Activated naive CD8-positive, alpha-beta T cell (primary cell): ENCODE data around the gene SGCE.

Source experiments
- H3K27ac Mint-ChIP-seq: one replicate; pipeline ENCODE4 v1.8.0; 2021; ENCODE audit warnings: mixed read lengths
- H3K27me3 Mint-ChIP-seq: one replicate; pipeline ENCODE4 v1.8.0; 2021; ENCODE audit warnings: mixed read lengths
- H3K36me3 Mint-ChIP-seq: one replicate; pipeline ENCODE4 v1.8.0; 2021; ENCODE audit warnings: mixed read lengths
- H3K4me1 Mint-ChIP-seq: one replicate; pipeline ENCODE4 v1.8.0; 2021; ENCODE audit warnings: low read depth, mixed read lengths
- H3K4me3 Mint-ChIP-seq: one replicate; pipeline ENCODE4 v1.8.0; 2021; ENCODE audit warnings: mild to moderate bottlenecking, mixed read lengths
- H3K9me3 Mint-ChIP-seq: one replicate; pipeline ENCODE4 v1.8.0; 2021; ENCODE audit warnings: low read depth, mixed read lengths

The SGCE gene

GRCh38 chr7:94669773-94670495, 14.0 kb upstream of the SGCE start:
- Mint-ChIP-seq H3K9me3 (no peaks in the 10 kb centered on the region), H3K27ac (no peak overlapping the region), H3K27me3 (peaks cover 12% of the 10 kb centered on the region), H3K4me1 (no peaks in the 10 kb centered on the region), H3K36me3 (no peaks in the 10 kb centered on the region), H3K4me3 (no peak overlapping the region)

GRCh38 chr7:94666879-94667587, 11.1 kb upstream of the SGCE start:
- Mint-ChIP-seq H3K4me3 (no peak overlapping the region), H3K9me3 (no peaks in the 10 kb centered on the region), H3K36me3 (no peaks in the 10 kb centered on the region), H3K27me3 (peaks cover 12% of the 10 kb centered on the region), H3K27ac (no peak overlapping the region), H3K4me1 (no peaks in the 10 kb centered on the region)

GRCh38 chr7:94665426-94665825, 9.5 kb upstream of the SGCE start:
- Mint-ChIP-seq H3K4me1 (no peaks in the 10 kb centered on the region), H3K36me3 (no peaks in the 10 kb centered on the region), H3K9me3 (no peaks in the 10 kb centered on the region), H3K27ac (no peak overlapping the region), H3K4me3 (no peak overlapping the region), H3K27me3 (peaks cover 9% of the 10 kb centered on the region)

DNA sequence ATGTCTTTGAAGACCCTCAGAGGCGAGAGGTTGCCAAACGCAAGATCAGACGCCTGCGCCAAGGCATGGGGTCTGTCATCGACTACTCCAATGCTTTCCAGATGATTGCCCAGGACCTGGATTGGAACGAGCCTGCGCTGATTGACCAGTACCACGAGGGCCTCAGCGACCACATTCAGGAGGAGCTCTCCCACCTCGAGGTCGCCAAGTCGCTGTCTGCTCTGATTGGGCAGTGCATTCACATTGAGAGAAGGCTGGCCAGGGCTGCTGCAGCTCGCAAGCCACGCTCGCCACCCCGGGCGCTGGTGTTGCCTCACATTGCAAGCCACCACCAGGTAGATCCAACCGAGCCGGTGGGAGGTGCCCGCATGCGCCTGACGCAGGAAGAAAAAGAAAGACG, 8.1 kb upstream of the SGCE start:
- peaks cover 9% of the 10 kb centered on the region for H3K27me3 Mint-ChIP-seq
- no peak overlapping the region for H3K4me3 Mint-ChIP-seq
- H3K9me3 Mint-ChIP-seq, result no peaks in the 10 kb centered on the region
- no peaks in the 10 kb centered on the region for H3K4me1 Mint-ChIP-seq
- H3K27ac Mint-ChIP-seq, result no peak overlapping the region
- H3K36me3 Mint-ChIP-seq, result no peaks in the 10 kb centered on the region

GRCh38 chr7:94662548-94662947, 6.6 kb upstream of the SGCE start:
- H3K4me3 Mint-ChIP-seq, result no peak overlapping the region
- no peaks in the 10 kb centered on the region for H3K36me3 Mint-ChIP-seq
- no peaks in the 10 kb centered on the region for H3K9me3 Mint-ChIP-seq
- peaks cover 4% of the 10 kb centered on the region for H3K27me3 Mint-ChIP-seq
- no peak overlapping the region for H3K27ac Mint-ChIP-seq
- H3K4me1 Mint-ChIP-seq, result no peaks in the 10 kb centered on the region

DNA sequence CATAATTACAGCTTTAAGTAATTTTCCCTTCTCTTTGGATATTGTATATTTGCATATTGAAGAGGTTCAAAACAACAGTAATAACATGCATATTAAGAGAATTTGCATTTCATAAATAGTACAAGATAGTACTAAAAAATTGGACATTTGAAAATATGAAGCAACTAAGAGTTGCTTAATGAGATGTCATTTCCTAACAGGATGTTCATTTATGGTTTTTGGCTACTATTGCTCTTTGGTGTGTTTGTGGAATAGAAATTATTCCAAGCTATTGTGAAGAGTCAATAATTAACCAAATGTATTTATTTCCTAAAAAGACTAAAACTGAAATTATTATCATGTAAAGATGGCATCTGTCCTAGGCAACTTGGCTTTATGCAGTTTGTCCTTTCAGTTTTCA, 4.1 kb upstream of the SGCE start:
- Mint-ChIP-seq H3K27ac (no peak overlapping the region), H3K36me3 (no peaks in the 10 kb centered on the region), H3K4me3 (no peak overlapping the region), H3K27me3 (peaks cover 4% of the 10 kb centered on the region), H3K4me1 (peaks cover 13% of the 10 kb centered on the region), H3K9me3 (no peaks in the 10 kb centered on the region)

- Mint-ChIP-seq H3K36me3 (no peaks in the 10 kb centered on the region), H3K27ac (no peak overlapping the region), H3K27me3 (peaks cover 10% of the 10 kb centered on the region), H3K4me1 (peaks cover 19% of the 10 kb centered on the region), H3K4me3 (no peak overlapping the region), H3K9me3 (no peaks in the 10 kb centered on the region)
Observed at GRCh38 chr7:94658826-94659225, 2.9 kb upstream of the SGCE start.

DNA sequence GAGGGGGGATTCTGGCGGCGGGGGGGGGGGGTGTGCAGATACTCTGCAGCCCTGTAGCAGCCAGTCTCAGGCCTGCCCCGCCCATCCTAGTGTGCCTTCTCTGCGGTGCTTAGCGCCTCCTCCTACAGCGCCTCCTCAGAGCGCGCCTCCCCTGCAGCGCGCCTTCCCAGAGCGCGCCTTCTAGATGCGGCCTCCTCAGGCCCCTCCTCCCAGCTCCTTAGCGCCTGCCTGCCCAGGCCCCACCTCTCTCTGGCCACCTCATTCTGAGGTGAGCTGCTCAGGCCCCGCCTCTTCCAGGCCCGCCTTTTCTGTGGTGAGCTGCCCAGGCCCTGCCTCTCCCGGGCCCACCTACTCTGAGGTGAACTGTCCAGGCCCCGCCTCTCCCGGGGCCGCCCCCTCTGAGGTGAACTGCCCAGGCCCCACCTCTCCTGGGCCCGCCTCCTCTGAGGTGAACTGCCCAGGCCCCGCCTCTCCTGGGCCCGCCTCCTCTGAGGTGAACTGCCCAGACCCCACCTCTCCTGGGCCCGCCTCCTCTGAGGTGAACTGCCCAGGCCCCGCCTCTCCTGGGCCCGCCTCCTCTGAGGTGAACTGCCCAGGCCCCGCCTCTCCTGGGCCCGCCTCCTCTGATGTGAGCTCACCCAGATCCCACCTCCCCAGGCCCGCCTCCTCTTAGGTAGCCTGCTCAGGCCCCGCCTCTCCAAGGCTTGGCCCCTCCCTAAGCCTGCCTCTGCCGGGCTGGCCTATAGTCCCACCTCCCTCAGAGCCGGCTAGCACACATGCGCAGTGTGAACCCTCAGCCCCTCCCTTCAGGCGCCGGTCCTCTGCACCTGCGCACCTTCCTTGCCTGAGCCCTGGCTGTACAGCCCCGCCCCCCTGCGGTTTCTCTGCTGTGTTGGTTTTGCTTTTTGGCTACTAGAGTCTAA, 2.1 kb upstream of the SGCE start:
- Mint-ChIP-seq H3K9me3 (no peaks in the 10 kb centered on the region), H3K27ac (no peak overlapping the region), H3K4me1 (peaks cover 19% of the 10 kb centered on the region), H3K36me3 (no peaks in the 10 kb centered on the region), H3K4me3 (peak overlapping the region; percentile 81), H3K27me3 (peaks cover 10% of the 10 kb centered on the region)

- Mint-ChIP-seq H3K36me3 (no peaks in the 10 kb centered on the region), H3K4me1 (peaks cover 19% of the 10 kb centered on the region), H3K4me3 (peak overlapping the region; percentile 81), H3K27me3 (peaks cover 10% of the 10 kb centered on the region), H3K27ac (no peak overlapping the region), H3K9me3 (no peaks in the 10 kb centered on the region)
Observed at GRCh38 chr7:94656925-94657731, 1.2 kb upstream of the SGCE start.

GRCh38 chr7:94656658-94656924, 658 bp upstream of the SGCE start:
- Mint-ChIP-seq H3K4me3 (peak overlapping the region; percentile 81), H3K27me3 (peaks cover 14% of the 10 kb centered on the region)

GRCh38 chr7:94655126-94655847, 646 bp downstream of the SGCE start:
- no peaks in the 10 kb centered on the region for H3K9me3 Mint-ChIP-seq
- H3K36me3 Mint-ChIP-seq, result no peaks in the 10 kb centered on the region
- H3K4me1 Mint-ChIP-seq, result peaks cover 19% of the 10 kb centered on the region
- H3K27ac Mint-ChIP-seq, result no peak overlapping the region
- H3K27me3 Mint-ChIP-seq, result peaks cover 22% of the 10 kb centered on the region
- H3K4me3 Mint-ChIP-seq, result peak overlapping the region; percentile 68

More at GRCh38 chr7:94656658-94656924, 658 bp upstream of the SGCE start:
- no peak overlapping the region for H3K27ac Mint-ChIP-seq
- H3K9me3 Mint-ChIP-seq, result no peaks in the 10 kb centered on the region
- peaks cover 19% of the 10 kb centered on the region for H3K4me1 Mint-ChIP-seq
- no peaks in the 10 kb centered on the region for H3K36me3 Mint-ChIP-seq

DNA sequence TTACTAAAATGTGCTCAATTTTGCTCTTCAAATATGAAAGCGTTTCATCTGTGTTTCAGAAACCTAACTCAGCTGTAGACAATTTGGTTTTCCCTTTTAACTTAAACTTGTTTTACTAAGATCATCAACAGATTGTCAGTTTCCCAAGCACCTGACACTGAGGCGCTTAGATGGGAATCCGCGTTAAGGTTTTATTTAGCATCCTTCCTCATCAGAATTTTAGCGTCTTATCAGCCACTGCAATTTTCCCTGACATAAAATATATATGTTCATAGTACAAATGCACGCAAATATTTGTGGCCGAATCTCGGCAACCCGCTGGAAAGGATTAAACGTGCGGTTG, 1.2 kb downstream of the SGCE start:
- Mint-ChIP-seq H3K4me3 (peak overlapping the region; percentile 68), H3K9me3 (no peaks in the 10 kb centered on the region), H3K27me3 (peaks cover 25% of the 10 kb centered on the region), H3K4me1 (peaks cover 19% of the 10 kb centered on the region), H3K36me3 (no peaks in the 10 kb centered on the region), H3K27ac (no peak overlapping the region)

GRCh38 chr7:94650147-94651051, 5.5 kb downstream of the SGCE start:
- no peaks in the 10 kb centered on the region for H3K9me3 Mint-ChIP-seq
- no peak overlapping the region for H3K27ac Mint-ChIP-seq
- peaks cover 9% of the 10 kb centered on the region for H3K4me1 Mint-ChIP-seq
- H3K27me3 Mint-ChIP-seq, result peaks cover 37% of the 10 kb centered on the region
- no peak overlapping the region for H3K4me3 Mint-ChIP-seq
- no peaks in the 10 kb centered on the region for H3K36me3 Mint-ChIP-seq
